GM19467 (cell line): ENCODE measurements around the gene DSCAML1.

Experiments used
- ATAC-seq: cut with Tn5 transposase; IDR thresholded peaks from one replicate; pipeline ENCODE4 v1.9.1; 2021; ENCODE audit warnings: mild to moderate bottlenecking, moderate library complexity; ENCODE audit not compliant: unreplicated experiment

Gene DSCAML1

GRCh38 chr11:117594721-117595120 lies 202.3 kb downstream of the DSCAML1 start:
- ATAC-seq: no peak

GRCh38 chr11:117593065-117593464 lies 204.0 kb downstream of the DSCAML1 start:
- no peak for ATAC-seq

- ATAC-seq: no peak
These were observed 205.5 kb downstream of the DSCAML1 start for GRCh38 chr11:117591316-117592039.

- ATAC-seq: no peak
These were observed 208.0 kb downstream of the DSCAML1 start for GRCh38 chr11:117589063-117589462.

GRCh38 chr11:117588166-117588810 lies 208.7 kb downstream of the DSCAML1 start:
- ATAC-seq: no peak

- no peak for ATAC-seq
These were observed 209.6 kb downstream of the DSCAML1 start for GRCh38 chr11:117587416-117587815.

- ATAC-seq: no peak
These were observed 210.6 kb downstream of the DSCAML1 start for GRCh38 chr11:117586392-117586791.

- ATAC-seq: no peak
These were observed 211.4 kb downstream of the DSCAML1 start for GRCh38 chr11:117585631-117586030.

- ATAC-seq: no peak
These were observed 212.8 kb downstream of the DSCAML1 start for GRCh38 chr11:117584056-117584830.

- ATAC-seq: no peak
These were observed 213.8 kb downstream of the DSCAML1 start for GRCh38 chr11:117583063-117583801.

- ATAC-seq: no peak
These were observed 214.6 kb downstream of the DSCAML1 start for GRCh38 chr11:117582433-117582832.

GRCh38 chr11:117580866-117581265 lies 216.2 kb downstream of the DSCAML1 start:
- no peak for ATAC-seq

- no peak for ATAC-seq
These were observed 217.9 kb downstream of the DSCAML1 start for GRCh38 chr11:117579161-117579560.

GRCh38 chr11:117575856-117576255 lies 221.2 kb downstream of the DSCAML1 start:
- no peak for ATAC-seq

- no peak for ATAC-seq
These were observed 222.5 kb downstream of the DSCAML1 start for GRCh38 chr11:117574551-117574950.

- ATAC-seq: no peak
These were observed 223.7 kb downstream of the DSCAML1 start for GRCh38 chr11:117573326-117573725.

- ATAC-seq: no peak
These were observed 224.3 kb downstream of the DSCAML1 start for GRCh38 chr11:117572671-117573070.

GRCh38 chr11:117572129-117572528 lies 224.9 kb downstream of the DSCAML1 start:
- no peak for ATAC-seq

GRCh38 chr11:117570701-117571100 lies 226.3 kb downstream of the DSCAML1 start:
- ATAC-seq: no peak

- no peak for ATAC-seq
These were observed 227.1 kb downstream of the DSCAML1 start for GRCh38 chr11:117569911-117570310.

GRCh38 chr11:117565709-117566108 lies 231.3 kb downstream of the DSCAML1 start:
- no peak for ATAC-seq
